HG03039 (cell line): Measurements from ENCODE around the gene PSME2.

ENCODE experiments used
- ATAC-seq: cut with Tn5 transposase; IDR thresholded peaks from one replicate; pipeline ENCODE4 v1.9.1; 2021; ENCODE audit warnings: mild to moderate bottlenecking, moderate library complexity; ENCODE audit not compliant: unreplicated experiment

The PSME2 gene

DNA sequence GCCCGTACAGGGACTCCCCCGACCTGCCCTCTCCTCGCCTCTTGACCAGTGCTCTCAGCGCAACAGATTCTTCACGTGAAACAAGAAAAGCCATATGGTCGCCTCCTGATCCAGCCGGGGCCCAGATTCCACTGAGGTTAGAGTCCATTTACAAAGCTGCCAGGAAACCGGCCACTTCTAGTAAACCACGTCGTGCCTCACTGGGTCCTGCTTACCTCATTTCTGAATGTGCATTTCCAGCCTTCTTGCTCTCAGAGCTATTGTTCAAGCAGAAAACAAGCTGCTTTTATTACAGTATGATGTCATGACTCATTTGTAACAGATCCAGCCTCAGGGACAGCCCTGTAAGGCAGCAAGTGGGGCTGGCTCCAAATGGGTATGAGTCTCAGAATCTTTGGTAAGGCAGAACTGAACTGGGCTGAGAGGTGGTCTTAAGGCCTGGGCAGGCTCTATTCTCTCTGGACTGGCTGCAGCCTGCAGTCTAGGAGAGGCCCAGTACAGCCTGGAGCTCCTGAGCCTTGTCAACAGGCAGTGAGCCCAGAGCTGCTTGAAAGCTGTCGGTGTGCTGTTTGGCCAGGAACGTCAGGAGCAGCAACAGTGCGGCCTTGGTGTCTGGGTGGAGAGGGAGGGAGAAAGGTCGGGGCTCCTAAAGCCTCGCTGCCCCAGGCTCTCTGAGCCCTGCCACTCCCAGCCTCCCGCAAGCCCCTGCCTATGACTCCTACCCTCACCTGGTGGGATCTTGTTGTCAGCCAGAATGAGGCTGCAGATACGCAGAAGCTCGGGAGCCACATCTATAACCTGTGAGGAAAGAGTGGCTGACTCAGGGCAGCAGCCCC is 33.8 kb upstream of the PSME2 start:
- no peak for ATAC-seq

DNA sequence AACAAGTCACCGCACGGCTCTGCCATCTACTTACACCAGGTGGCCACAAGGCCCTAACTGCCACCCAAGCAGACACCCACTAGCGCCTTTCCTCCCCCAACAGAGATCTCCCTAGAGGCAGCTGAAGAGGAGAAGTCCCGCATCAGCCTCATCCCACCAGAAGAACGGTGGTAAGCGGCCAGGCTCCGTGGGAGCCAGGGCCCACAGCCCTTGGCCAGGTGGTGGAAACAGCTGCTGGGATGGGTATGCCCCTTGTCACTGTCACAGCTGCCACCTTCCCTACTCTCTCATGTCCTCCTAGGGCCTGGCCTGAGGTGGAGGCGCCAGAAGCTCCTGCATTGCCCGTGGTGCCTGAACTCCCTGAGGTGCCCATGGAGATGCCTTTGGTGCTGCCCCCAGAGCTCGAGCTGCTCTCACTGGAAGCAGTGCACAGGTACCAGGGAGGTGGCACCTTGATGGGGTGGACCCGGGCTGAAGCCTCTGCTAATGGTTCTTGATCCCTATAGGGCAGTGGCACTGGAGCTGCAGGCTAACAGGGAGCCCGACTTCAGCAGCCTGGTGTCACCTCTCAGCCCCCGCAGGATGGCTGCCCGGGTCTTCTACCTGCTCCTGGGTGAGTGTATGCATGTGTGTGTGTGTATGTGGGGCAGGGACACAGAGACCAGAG is 33.0 kb upstream of the PSME2 start:
- no peak for ATAC-seq

GRCh38 chr14:24178399-24179178 is 32.2 kb upstream of the PSME2 start:
- ATAC-seq: no peak

GRCh38 chr14:24177891-24178290 is 31.5 kb upstream of the PSME2 start:
- no peak for ATAC-seq

DNA sequence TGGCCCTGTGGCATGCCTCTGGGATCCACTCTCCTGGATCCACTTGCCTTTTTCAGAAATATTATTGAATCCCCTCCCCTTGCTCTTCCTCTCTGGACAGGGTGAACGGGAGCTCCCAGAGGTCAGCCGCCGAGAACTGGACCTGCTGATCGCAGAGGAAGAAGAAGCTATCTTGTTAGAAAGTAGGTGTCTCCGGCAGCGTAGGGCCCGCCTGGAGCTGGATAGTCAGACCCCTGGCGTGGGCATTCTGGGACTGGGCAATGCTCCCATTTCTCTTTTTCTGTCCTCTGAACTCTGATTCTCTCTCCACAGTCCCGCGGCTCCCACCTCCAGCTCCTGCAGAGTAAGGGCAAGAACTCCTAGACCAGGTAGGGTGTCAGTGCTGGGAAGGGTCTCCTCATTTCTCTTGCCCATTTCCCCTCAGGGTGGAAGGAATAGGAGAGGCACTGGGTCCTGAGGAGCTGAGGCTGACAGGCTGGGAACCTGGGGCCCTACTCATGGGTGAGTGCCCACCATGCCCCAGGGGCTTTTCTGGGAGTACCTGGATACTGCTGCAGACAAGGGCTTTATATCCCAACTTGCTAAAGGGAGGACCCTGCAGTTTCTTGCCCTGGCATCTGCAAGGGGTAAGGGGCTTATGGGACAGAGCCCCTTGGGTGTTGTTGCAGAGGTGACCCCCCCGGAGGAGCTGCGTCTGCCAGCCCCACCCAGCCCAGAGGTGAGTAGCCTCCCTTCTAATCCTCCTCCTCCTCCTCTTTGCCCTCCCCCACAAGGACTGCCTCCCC is 30.8 kb upstream of the PSME2 start:
- ATAC-seq: no peak

GRCh38 chr14:24176599-24176998 is 30.2 kb upstream of the PSME2 start:
- no peak for ATAC-seq

GRCh38 chr14:24172871-24173281 is 26.5 kb upstream of the PSME2 start:
- ATAC-seq: no peak

DNA sequence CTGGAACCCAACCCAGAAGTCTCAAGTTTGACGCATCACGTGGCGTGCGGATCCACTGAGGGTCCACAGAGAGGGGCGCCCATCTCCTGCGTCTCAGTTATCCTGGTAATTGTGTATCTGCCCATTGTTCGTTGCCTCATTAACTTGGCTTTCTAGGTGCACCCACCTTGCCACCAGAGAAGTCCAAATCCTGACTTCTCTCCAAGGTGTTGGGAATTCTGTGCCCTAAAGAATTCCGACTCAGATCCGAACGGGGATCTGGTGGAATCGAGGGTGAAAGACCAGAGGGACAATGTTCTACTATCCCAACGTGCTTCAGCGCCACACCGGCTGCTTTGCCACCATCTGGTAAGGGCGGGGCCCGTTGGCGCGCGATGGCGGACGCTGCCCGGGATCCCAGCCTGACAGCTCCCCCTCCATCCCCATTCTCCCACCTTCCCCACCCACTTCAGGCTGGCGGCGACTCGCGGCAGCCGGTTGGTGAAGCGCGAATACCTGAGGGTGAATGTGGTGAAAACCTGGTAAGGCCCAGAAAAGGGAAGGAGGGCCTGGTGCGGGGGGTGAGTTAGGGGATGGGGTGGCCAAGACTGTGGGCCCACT is 26.0 kb upstream of the PSME2 start:
- no peak for ATAC-seq

DNA sequence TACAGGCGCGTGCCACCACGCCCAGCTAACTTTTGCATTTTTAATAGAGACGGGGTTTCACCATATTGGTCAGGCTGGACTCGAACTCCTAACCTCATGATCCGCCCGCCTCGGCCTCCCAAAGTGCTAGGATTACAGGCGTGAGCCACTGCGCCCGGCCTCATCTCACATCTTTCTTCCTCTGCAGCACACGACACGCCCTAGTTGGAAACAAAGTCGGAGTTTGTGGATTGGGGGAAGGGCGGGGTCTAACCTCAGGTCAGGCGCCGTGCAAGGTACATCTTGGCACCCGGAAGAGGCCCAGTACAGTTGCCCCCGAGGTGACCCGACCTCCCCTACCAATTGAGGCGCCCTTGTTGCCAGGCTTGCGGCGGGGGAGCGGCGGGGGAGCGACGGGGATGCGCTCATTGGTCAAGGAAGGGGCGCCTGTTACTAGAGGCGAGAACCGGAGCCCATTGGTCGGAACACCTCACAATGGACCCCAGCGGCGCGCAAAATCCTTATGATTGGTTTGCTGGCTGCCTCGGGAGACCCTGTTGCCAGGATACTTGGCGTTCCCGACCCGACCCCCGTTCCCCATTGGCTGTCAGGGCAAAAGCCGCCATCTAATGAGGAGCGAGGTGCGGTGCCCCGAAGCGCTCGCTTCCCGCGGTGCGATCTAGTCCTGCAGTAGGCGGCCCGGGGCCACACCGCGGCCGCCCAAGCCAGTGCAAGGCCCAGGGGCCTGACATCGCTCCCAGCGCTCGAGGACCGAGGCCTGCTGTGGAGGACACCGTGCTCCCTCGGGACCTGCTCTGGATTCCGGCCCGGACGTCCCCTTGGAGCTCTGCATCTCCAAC is 25.2 kb upstream of the PSME2 start, which contains the start of gene REC8:
Gene REC8, plus strand, starts transcription at position 659 of the 839 bp plus-strand sequence. CDS start 473 bp downstream, outside the sequence.
- peak; percentile 42 for ATAC-seq

GRCh38 chr14:24167469-24168114 is 21.2 kb upstream of the PSME2 start:
- ATAC-seq: no peak

- ATAC-seq: no peak
Observed at GRCh38 chr14:24165785-24166184, 19.4 kb upstream of the PSME2 start.

DNA sequence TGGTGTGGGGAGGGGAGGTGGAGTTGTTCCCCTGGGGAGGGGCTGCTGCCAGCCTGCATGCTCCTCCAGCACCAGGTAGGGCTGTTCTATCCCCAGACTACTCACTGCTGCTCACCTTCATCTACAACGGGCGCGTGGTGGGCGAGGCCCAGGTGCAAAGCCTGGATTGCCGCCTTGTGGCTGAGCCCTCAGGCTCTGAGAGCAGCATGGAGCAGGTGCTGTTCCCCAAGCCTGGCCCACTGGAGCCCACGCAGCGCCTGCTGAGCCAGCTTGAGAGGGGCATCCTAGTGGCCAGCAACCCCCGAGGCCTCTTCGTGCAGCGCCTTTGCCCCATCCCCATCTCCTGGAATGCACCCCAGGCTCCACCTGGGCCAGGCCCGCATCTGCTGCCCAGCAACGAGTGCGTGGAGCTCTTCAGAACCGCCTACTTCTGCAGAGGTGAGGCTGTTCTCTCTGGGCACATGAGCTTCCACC is 18.1 kb upstream of the PSME2 start:
- ATAC-seq: no peak

- ATAC-seq: no peak
Observed at GRCh38 chr14:24162093-24162492, 15.7 kb upstream of the PSME2 start.

DNA sequence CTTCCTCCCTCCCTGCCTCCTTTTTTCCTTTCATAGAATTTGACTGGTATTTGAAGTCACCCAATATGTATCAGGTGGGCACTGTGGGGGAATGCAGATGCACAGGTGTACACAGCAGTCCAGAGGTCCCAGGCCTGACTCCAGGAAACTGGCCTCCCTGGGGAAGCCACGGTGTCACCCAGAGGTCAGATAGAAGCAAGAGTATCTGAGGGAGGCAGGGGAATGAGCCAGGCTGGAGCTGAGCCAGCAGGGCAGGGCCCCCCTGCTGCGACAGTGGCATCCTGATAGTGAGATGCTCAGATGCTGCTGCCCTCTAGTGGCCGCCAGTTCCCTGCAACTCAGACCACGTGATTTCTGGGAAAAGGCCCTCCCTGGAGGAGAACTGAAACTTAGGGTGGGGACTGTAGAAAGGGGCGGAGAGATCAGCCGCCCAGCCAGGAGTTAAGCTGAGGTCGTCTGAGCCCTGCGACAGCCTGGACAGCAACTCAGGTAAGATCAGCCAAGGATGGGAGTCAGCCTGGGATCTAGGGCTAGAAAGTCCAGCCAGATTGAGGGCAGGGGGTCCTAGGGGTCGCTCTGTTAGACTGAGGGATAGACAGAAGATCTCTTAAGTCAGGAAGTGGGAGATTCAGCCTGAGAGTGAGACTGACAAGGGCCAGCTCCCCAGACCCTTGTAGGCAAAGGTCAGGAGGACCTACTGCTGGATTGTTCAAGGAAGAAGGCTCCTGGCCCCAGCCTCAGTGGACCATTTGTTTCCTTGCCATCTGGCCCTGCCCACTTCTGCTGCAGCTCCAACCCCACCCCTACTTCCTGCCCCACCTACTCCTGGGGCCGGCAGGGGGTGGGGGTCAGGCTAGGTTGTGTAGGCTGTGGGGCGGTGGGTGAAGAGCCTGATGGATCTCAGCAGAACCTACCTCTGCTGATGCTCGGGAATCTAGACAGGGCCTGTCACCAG is 14.7 kb upstream of the PSME2 start, which contains the start of gene IRF9:
Gene IRF9, plus strand, starts transcription at position 416 of the 955 bp plus-strand sequence. CDS start 880 bp downstream, outside the sequence.
- peak; percentile 68 for ATAC-seq

DNA sequence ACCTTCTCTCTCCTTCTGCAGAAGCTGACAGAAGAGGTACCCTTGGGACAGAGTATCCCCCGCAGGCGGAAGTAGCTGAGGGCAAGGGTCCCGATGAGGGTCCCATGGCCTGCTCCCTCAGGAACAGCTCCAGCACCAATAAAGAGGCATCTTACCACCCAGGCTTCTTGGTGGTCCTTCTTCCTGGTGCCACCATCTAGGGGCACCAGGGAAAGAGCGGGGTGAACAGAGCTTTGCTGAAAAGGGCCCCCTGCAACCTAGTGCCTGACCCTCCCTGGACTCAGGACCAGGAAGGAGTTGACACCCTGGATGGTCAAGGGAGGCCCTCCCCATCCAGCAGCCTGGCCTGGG is 14.1 kb upstream of the PSME2 start:
- ATAC-seq: no peak

DNA sequence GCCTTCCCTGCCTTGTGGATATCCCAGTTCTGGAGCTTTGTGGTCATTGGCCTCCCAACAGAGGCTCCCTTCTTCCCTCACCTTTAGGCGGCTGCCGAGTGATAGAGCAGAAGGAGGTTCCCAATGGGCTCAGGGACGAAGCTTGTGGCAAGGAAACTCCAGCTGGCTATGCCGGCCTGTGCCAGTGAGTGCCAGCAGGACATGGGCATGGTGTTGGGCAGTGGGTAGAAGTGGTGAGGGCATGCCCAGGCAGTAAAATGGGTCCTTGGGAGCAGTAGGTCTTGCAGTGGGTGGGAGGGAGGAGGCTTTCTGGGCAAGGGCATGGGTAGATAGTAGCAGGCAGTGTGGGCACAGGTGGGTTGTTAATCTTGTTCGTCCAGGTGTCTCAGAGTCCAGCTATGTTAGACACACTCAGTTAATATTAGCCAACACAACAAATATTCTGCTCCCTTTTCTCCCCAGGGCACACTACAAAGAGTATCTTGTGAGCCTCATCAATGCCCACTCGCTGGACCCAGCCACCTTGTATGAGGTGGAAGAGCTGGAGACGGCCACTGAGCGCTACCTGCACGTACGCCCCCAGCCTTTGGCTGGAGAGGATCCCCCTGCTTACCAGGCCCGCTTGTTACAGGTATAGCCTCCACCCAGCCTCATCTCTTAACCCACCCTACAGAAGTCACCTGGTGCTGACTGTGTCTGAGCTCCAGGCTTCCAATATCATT is 13.5 kb upstream of the PSME2 start:
- no peak for ATAC-seq

DNA sequence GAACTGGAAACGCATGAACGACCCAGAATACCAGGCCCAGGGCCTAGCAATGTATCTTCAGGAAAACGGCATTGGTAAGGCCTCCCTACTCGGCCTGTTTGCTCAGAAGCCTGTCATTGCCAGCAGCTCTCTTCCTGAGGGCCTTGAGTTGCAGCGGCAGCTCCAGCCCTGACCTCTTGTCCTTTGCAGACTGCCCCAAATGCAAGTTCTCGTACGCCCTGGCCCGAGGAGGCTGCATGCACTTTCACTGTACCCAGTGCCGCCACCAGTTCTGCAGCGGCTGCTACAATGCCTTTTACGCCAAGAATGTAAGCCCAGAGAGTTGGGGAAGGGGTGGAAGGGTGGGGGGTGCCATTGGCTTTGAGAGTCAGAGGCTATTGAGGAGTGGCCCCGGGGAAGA is 10.9 kb upstream of the PSME2 start:
- no peak for ATAC-seq
